A549 (cell line): ENCODE measurements around the gene CFAP410. TPM values are rescaled to one million over a fixed set of nuclear protein-coding genes. Genes with fewer than 3 reads are reported as not detected.

Experiments used
- ATAC-seq, 2 experiments: fragments of 200-7000 bp in 1 of 2; fragments of >200 bp in 1 of 2; cut with Nextera tagmentation in 1 of 2; cut with Tn5 transposase in 1 of 2; 3 replicates each; pipeline versions ENCODE4 v1.8.0 to v1.9.1; 2018 to 2020; ENCODE audit warnings: mild to moderate bottlenecking in 1 of 2, moderate library complexity in 1 of 2
- CTCF ChIA-PET: fragments of 300-600 bp; sonication (Branson Sonifier 250); formaldehyde crosslinking; extraction: SDS; loops from one replicate; lab custom pipeline; 2021; ENCODE audit warnings: antibody characterized with exemption, inconsistent platforms; lab: Yijun Ruan, JAX
- POLR2A ChIA-PET: fragments of 350-600 bp; formaldehyde crosslinking; extraction: SDS; loops from one replicate; lab custom pipeline; 2021; ENCODE audit warnings: antibody characterized with exemption, inconsistent platforms; lab: Yijun Ruan, JAX
- DNase-seq, 2 experiments: peaks; one replicate each; pipeline versions ENCODE4 v3.0.0 to v3.0.0-alpha.2; 2011 to 2016; ENCODE audit warnings: low read depth in 1 of 2, low spot score in 1 of 2
- FAIRE-seq: peaks from 2 replicates; lab custom pipeline; 2011; peaks lifted over from hg19 to GRCh38; lab: Jason Lieb, UNC
- H3K27ac ChIP-seq, 2 experiments: fragments of >200 bp; sonication (Bioruptor Twin); formaldehyde crosslinking; 3 replicates each; pipeline ENCODE4 v1.5.1; 2016 to 2017
- H3K4me1 ChIP-seq: fragments of >200 bp; sonication (Bioruptor Twin); formaldehyde crosslinking; 3 replicates; pipeline ENCODE4 v1.6.1; 2016
- H3K4me2 ChIP-seq: fragments of >200 bp; sonication (Bioruptor Twin); formaldehyde crosslinking; 3 replicates; pipeline ENCODE4 v1.6.1; 2016
- H3K4me3 ChIP-seq: fragments of >200 bp; sonication (Bioruptor Twin); formaldehyde crosslinking; 3 replicates; pipeline ENCODE4 v1.5.1; 2016
- H3K9me3 ChIP-seq: fragments of >200 bp; sonication (Bioruptor Twin); formaldehyde crosslinking; 3 replicates; pipeline ENCODE4 v1.6.1; 2016
- BHLHE40 ChIP-seq: IDR thresholded peaks from 2 replicates; pipeline ENCODE4 v1.6.1; 2012; ENCODE audit warnings: low read depth, low read length, inconsistent platforms
- CEBPB ChIP-seq, 2 experiments: fragments of >200 bp in 1 of 2; sonication (Bioruptor Twin) in 1 of 2; formaldehyde crosslinking in 1 of 2; IDR thresholded peaks; 2 replicates each; pipeline ENCODE4 v1.6.1; 2012 to 2016
- CHD2 ChIP-seq: fragments of 150-350 bp; IDR thresholded peaks from 2 replicates; pipeline ENCODE4 v1.6.1; 2014; ENCODE audit warnings: low read length; ENCODE audit not compliant: partially characterized antibody
- FOSL2 ChIP-seq, 2 experiments: fragments of 450-650 bp in 1 of 2; fragments of >200 bp in 1 of 2; sonication (Bioruptor Twin) in 1 of 2; formaldehyde crosslinking; IDR thresholded peaks; 2 replicates each; pipeline versions ENCODE4 v1.5.0 to v1.6.1; 2016 to 2020; ENCODE audit warnings: mild to moderate bottlenecking in 1 of 2, moderate library complexity in 1 of 2
- FOXS1 ChIP-seq: fragments of 250-450 bp; sonication (Bioruptor Pico); IDR thresholded peaks from 2 replicates; pipeline ENCODE4 v1.5.0; 2020; ENCODE audit warnings: mild to moderate bottlenecking, moderate library complexity
- HDAC2 ChIP-seq: fragments of 200-600 bp; sonication (generic); IDR thresholded peaks from 2 replicates; pipeline ENCODE4 v1.6.1; 2016
- HEYL ChIP-seq: fragments of 250-450 bp; sonication (Bioruptor Pico); IDR thresholded peaks from 2 replicates; pipeline ENCODE4 v1.8.0; 2021; ENCODE audit warnings: mild to moderate bottlenecking, moderate library complexity
- HOXB5 ChIP-seq: fragments of 250-450 bp; sonication (Bioruptor Pico); IDR thresholded peaks from 2 replicates; pipeline ENCODE4 v1.5.0; 2020; ENCODE audit warnings: mild to moderate bottlenecking, moderate library complexity
- NPAS2 ChIP-seq: fragments of 250-450 bp; sonication (Bioruptor Pico); IDR thresholded peaks from 2 replicates; pipeline ENCODE4 v1.8.0; 2022; ENCODE audit warnings: mild to moderate bottlenecking, moderate library complexity, borderline replicate concordance
- NR3C1 ChIP-seq: fragments of >200 bp; sonication (Bioruptor Twin); formaldehyde crosslinking; IDR thresholded peaks from 3 replicates; pipeline ENCODE4 v1.6.1; 2017
- POLR2A ChIP-seq: IDR thresholded peaks from 2 replicates; pipeline ENCODE4 v1.6.1; 2012; ENCODE audit warnings: mild to moderate bottlenecking, low read length
- SREBF2 ChIP-seq: fragments of 450-650 bp; IDR thresholded peaks from 2 replicates; pipeline ENCODE4 v1.6.1; 2014; ENCODE audit warnings: mild to moderate bottlenecking, moderate library complexity
- TFCP2L1 ChIP-seq: fragments of 250-450 bp; sonication (Bioruptor Pico); IDR thresholded peaks from 2 replicates; pipeline ENCODE4 v1.5.0; 2021; ENCODE audit warnings: mild to moderate bottlenecking
- TP53 ChIP-seq: fragments of 250-450 bp; sonication (Bioruptor Pico); IDR thresholded peaks from 2 replicates; pipeline ENCODE4 v1.5.0; 2021; ENCODE audit warnings: mild to moderate bottlenecking, moderate library complexity
- ZC3H11A ChIP-seq: fragments of 450-650 bp; IDR thresholded peaks from 2 replicates; pipeline ENCODE4 v1.6.1; 2014; ENCODE audit warnings: antibody characterized with exemption, mild to moderate bottlenecking
- ZNF302 ChIP-seq: fragments of 250-450 bp; sonication (Bioruptor Pico); IDR thresholded peaks from 2 replicates; pipeline ENCODE4 v1.9.0; 2021; ENCODE audit warnings: inconsistent platforms, mild to moderate bottlenecking, moderate library complexity
- ZSCAN20 ChIP-seq: fragments of 250-450 bp; sonication (Bioruptor Pico); IDR thresholded peaks from 2 replicates; pipeline ENCODE4 v1.8.0; 2022; ENCODE audit warnings: mild to moderate bottlenecking, moderate library complexity
- WGBS: methylation state at CpG from one replicate; pipeline ENCODE4 v1.1.6; 2017; ENCODE audit errors: missing lambda C conversion rate; 5-methylcytosine and 5-hydroxymethylcytosine counted together
- polyA plus RNA-seq, 4 experiments: library from polyadenylated mRNA; depleted of rRNA in 3 of 4; stranded (reverse); fragments of >200 nt; fragmentation: RNase III in 1 of 4; extraction: RNeasy Plus Mini Kit Qiagen cat#74134 plus additional on column Dnase treatment in 1 of 4; gene quantifications; 2 replicates in 3 of 4; 3 replicates in 1 of 4; pipeline ENCODE4 v1.2.3, GENCODE V29; 2011 to 2017
- TF ChIP-seq, protein P1 (sequence below): IDR thresholded peaks from 2 replicates; pipeline ENCODE4 v1.6.1; 2012
- TF ChIP-seq, protein P2 (sequence below): IDR thresholded peaks from 2 replicates; pipeline ENCODE4 v1.6.1; 2012; ENCODE audit warnings: low read depth, borderline replicate concordance

Gene CFAP410
- polyA plus RNA-seq, 2 of the 4 experiments (the other 2 are of a cell fraction): 3.2 to 7.1 TPM

DNA sequence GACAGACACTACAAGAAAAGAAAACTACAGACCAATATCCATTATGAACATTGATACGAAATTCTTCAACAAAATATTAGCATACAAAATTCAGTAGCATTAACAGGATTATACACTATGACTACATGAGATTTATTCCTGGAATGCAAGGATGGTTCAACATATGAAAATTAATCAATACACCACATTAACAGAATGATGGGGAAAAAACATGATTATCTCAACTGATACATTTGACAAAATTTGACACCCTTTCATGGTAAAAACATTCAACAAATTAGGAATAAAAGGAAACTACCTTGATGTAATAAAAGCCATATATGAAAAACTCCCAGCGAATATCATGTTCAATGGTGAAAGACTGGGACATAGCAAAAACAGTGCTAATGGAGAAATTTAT is 45.8 kb upstream of the CFAP410 start:
- DNase-seq: no peak
- no peak for FAIRE-seq
- ATAC-seq: no peak
- TF ChIP-seq ZSCAN20 (CRISPR knock-in tag): no peak
- no peak for TF ChIP-seq HDAC2
- TF ChIP-seq HOXB5 (CRISPR knock-in tag): no peak
- TF ChIP-seq, protein P1, sequence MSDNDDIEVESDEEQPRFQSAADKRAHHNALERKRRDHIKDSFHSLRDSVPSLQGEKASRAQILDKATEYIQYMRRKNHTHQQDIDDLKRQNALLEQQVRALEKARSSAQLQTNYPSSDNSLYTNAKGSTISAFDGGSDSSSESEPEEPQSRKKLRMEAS: no peak
- TF ChIP-seq ZC3H11A: no peak
- no peak for TF ChIP-seq SREBF2
- TF ChIP-seq FOSL2 (IDR thresholded peaks at IDR 0.05): no peak
- TF ChIP-seq FOSL2 (CRISPR knock-in tag; IDR thresholded peaks at IDR 0.05): no peak
- POLR2A ChIA-PET: no interaction called here
- WGBS: 2% methylated on average over 2 of the region's 2 CpGs
- H3K27ac ChIP-seq: no peak overlapping the region
- H3K4me2 ChIP-seq: no peak overlapping the region
- CTCF ChIA-PET: no interaction called here
- peaks cover 11% of the 10 kb centered on the region; the same call in 1 of the 3 replicates for H3K9me3 ChIP-seq
- no peak overlapping the region for H3K4me3 ChIP-seq
- H3K4me1 ChIP-seq: no peaks in the 10 kb centered on the region

DNA sequence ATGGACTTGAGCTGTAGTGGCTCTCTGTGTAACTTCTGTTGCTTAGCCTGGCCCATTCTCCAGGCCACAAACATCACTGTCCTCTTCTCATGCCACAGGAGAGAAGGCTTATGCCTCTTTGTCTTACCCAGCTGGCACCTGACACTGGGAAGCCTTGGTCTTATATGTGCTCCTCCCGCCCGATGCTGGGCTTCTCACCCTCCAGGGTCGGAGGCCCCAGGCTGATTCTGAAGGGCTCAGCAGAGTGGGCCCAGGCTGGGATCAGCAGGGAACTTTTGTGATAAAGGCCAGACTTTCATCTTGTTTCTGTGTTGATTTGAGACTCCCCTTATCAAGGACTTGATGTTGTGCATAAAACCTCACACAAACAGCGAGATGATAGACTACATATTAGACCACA is 44.0 kb upstream of the CFAP410 start:
- Histone ChIP-seq H3K4me1 (no peaks in the 10 kb centered on the region), H3K4me2 (no peak overlapping the region), H3K4me3 (no peak overlapping the region), H3K9me3 (peaks cover 11% of the 10 kb centered on the region; the same call in 1 of the 3 replicates), H3K27ac (no peak overlapping the region)
- FAIRE-seq: no peak
- ATAC-seq: no peak
- CTCF ChIA-PET: no interaction called here
- no peak for DNase-seq
- TF ChIP-seq NPAS2 (CRISPR knock-in tag): no peak
- POLR2A ChIA-PET: no interaction called here
- 0% methylated on average over 4 of the region's 4 CpGs for WGBS

- Histone ChIP-seq H3K9me3 (peaks cover 11% of the 10 kb centered on the region; the same call in 1 of the 3 replicates), H3K4me3 (no peak overlapping the region), H3K4me2 (no peak overlapping the region), H3K27ac (no peak overlapping the region), H3K4me1 (no peaks in the 10 kb centered on the region)
- TF ChIP-seq CEBPB (IDR thresholded peaks at IDR 0.05) (no peak), POLR2A (no peak)
- TF ChIP-seq, protein P2, sequence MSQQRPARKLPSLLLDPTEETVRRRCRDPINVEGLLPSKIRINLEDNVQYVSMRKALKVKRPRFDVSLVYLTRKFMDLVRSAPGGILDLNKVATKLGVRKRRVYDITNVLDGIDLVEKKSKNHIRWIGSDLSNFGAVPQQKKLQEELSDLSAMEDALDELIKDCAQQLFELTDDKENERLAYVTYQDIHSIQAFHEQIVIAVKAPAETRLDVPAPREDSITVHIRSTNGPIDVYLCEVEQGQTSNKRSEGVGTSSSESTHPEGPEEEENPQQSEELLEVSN: no peak
- CTCF ChIA-PET: no interaction called here
- 64% methylated on average over 3 of the region's 9 CpGs for WGBS
- FAIRE-seq: no peak
- POLR2A ChIA-PET: no interaction called here
- ATAC-seq: no peak
- no peak for DNase-seq
Measured at GRCh38 chr21:44382536-44382935, 43.3 kb upstream of the CFAP410 start.

- Histone ChIP-seq H3K9me3 (peaks cover 10% of the 10 kb centered on the region; the same call in 1 of the 3 replicates), H3K4me3 (no peak overlapping the region), H3K27ac (no peak overlapping the region), H3K4me2 (no peak overlapping the region), H3K4me1 (no peaks in the 10 kb centered on the region)
- TF ChIP-seq FOSL2 (IDR thresholded peaks at IDR 0.05) (no peak), FOSL2 (CRISPR knock-in tag; IDR thresholded peaks at IDR 0.05) (no peak), BHLHE40 (no peak), CHD2 (no peak), HEYL (CRISPR knock-in tag) (no peak)
- FAIRE-seq: no peak
- ChIA-PET POLR2A (no interaction called here), CTCF (no interaction called here)
- no peak for ATAC-seq
- no peak for DNase-seq
Measured at GRCh38 chr21:44381874-44382273, 42.7 kb upstream of the CFAP410 start.

GRCh38 chr21:44380876-44381275 is 41.7 kb upstream of the CFAP410 start:
- H3K4me1 ChIP-seq: no peaks in the 10 kb centered on the region
- 0 out of 3 replicates have a peak, but pooled peaks cover 7% of the 10 kb centered on the region for H3K9me3 ChIP-seq
- ChIA-PET CTCF (no interaction called here), POLR2A (no interaction called here)
- FAIRE-seq (no peak), DNase-seq (no peak), ATAC-seq (no peak)
- TF ChIP-seq SREBF2: no peak
- no peak for TF ChIP-seq CEBPB (IDR thresholded peaks at IDR 0.05)
- no peak for TF ChIP-seq TP53 (CRISPR knock-in tag)
- TF ChIP-seq HEYL (CRISPR knock-in tag): no peak
- TF ChIP-seq HOXB5 (CRISPR knock-in tag): no peak
- TF ChIP-seq ZNF302: no peak
- TF ChIP-seq NR3C1: no peak
- no peak for TF ChIP-seq TFCP2L1 (CRISPR knock-in tag)
- no peak for TF ChIP-seq FOSL2 (IDR thresholded peaks at IDR 0.05)
- TF ChIP-seq FOSL2 (CRISPR knock-in tag; IDR thresholded peaks at IDR 0.05): no peak
- TF ChIP-seq FOXS1 (CRISPR knock-in tag): no peak
- TF ChIP-seq NPAS2 (CRISPR knock-in tag): no peak
- H3K27ac ChIP-seq: no peak overlapping the region
- H3K4me3 ChIP-seq: no peak overlapping the region
- H3K4me2 ChIP-seq: no peak overlapping the region
- 36% methylated on average over 6 of the region's 10 CpGs for WGBS
